GM03348 (cell line): Measurements from ENCODE around the gene ACSL5.

ENCODE experiments used
- DNase-seq: peaks from one replicate; pipeline ENCODE4 v3.0.0; 2012; ENCODE audit warnings: low spot score

ACSL5 gene, protein sequence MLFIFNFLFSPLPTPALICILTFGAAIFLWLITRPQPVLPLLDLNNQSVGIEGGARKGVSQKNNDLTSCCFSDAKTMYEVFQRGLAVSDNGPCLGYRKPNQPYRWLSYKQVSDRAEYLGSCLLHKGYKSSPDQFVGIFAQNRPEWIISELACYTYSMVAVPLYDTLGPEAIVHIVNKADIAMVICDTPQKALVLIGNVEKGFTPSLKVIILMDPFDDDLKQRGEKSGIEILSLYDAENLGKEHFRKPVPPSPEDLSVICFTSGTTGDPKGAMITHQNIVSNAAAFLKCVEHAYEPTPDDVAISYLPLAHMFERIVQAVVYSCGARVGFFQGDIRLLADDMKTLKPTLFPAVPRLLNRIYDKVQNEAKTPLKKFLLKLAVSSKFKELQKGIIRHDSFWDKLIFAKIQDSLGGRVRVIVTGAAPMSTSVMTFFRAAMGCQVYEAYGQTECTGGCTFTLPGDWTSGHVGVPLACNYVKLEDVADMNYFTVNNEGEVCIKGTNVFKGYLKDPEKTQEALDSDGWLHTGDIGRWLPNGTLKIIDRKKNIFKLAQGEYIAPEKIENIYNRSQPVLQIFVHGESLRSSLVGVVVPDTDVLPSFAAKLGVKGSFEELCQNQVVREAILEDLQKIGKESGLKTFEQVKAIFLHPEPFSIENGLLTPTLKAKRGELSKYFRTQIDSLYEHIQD

DNA sequence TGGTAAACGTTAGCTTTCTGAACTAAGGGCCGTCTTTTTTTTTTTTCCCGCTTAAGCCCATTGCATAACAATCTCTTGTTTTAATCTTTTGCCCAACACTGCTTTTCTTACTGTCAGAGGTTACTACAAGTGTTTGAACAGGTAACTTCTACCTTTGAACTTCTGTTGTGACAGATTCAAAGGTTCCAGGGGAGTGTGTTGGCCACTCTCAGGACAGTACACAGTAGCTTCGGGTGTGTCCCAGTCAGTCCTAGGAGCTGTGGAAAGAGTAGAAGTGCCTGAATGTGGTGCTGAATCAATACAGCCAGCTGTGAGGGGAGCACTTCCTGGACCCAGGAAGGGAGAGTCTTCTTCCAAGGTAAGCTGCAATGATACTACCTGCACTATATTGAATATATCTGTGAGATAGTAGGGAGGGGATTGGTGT, at the start of gene ACSL5:
ACSL5 (plus strand) TSS at position 205 of the 427 bp plus-strand sequence. CDS start 20,831 bp downstream, outside the sequence.
- DNase-seq = no peak

DNA sequence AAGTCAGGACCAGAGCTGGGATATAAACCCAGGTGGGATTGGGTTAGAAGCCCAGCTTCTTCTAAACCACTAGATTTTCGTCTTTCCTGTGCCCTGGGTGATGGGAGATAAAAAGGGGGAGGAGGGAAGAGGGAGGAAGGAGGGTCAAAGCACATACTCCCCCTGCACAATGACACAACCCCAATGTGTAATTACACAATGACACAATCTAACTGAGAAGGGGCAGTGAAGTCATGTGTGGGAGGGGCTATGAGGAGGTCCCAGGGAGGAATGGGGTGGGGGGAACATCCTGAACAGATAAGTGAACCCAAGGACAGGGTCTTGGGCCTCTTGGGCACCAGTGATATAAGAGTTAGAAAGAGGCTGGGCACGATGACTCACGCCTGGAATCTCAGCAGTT, 46.2 kb upstream of the ACSL5 start:
- no peak for DNase-seq

DNA sequence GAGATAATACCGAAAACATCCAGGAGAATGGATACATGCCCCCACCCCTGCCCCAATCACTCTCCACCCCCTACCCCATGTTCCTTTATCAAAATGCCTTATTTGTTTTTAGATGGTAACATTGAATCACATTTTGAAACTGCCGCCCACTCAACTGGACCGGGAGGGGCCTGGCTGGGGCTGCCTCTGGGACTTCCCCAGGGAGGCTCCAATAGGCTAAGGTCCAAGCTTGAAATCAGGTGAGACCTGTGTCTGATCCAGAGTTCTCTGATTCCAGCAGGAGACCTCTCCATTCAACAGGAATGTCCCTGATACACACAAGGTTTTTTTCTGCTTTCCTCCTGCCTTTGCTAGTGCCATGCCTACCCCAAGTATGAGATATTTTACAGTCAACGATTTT, 43.8 kb upstream of the ACSL5 start:
- no peak for DNase-seq

DNA sequence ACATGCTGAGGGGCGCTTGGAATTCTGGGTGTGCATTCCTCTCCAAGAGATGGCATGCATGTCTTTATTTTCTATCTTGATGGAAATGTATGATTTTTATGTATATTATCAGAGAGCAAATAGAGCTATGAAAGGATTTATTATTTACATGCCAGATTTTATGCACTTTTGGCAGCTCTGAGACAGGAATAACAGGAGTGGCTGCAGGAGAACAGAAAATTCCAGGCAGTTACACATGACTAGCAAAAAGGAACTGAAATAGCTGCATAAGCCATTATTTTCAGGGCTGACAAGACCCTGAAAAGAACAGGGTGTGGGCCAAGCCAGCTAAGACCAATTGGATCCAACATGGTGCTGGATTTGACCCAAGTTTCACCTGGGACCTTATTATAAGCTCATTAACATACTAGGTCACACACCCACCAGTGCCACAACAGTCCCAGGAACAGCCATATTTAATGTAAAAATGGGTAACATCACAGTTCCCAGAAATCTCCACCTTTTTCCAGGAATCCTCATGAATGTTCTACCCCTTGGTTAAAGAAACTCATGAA, 43.2 kb upstream of the ACSL5 start:
- no peak for DNase-seq

DNA sequence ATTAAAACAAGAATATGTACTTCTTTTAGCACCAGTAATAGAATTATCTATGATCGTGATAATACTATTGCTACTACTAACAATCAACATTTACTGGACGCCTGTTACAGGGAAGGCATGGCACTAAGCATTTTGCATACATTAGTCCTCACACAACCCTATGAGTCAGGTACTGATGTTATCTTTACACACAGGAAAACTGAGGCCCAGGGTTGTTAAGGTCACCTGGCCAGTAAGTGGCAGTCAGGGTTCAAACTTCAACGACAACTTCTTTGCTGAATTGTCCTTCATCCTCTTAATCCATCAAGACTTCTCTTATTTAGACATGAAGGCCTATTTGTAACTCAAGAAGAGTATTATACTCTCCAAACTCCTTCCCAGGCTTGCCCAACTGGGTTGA, 41.9 kb upstream of the ACSL5 start:
- no peak for DNase-seq

DNA sequence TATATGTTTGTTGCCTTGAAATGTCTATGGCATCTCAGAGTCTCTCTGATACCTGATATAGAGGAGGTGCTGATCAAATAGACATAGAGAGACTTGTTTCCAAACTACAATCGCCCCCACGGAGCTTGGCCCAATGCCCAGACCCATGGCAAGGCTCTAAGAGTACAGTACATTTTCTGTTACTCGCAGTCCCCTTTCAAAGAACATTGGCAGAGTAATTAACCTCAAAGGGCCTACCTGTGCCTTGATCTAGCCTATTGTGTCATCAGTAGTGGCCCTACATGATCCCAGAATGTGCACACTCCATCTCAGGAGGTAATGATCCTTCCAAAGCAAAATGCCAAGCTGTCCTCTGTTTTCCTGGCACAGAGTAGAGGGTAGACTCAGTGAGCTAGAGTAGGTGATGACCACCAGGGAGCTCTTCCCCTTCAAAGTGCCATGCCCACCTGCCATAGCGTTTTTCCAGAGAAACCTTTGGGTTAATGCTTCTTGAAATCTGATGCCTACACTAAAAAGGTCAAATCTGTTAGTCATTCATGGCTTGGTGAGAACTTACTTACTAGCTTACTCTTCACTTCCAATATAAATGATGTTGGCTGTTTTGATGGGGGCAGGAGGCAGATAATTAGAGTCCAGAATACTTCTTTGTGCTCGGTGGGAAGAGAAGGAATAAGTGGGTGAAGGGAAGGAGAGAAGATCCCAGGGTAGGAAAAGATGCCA, 41.2 kb upstream of the ACSL5 start:
- no peak for DNase-seq

DNA sequence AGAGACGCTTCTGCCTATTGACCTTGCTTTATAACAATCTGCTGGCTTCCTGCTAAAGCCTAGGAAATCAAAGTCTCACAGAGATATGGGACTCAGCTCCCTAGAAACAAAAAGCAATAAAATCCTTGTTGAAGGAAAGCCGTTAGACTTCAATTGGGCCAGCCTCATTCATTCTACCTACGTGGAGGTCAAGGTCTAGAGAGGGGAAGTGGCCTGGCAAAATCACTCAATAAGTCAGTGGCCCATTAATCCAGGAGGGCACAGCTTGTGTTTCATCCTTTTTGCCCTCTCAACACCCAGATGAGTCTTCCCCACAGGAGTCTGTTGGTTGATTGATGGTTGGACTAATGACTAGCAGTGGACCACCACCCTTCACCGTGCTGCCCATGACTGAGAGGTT, 40.5 kb upstream of the ACSL5 start:
- no peak for DNase-seq

DNA sequence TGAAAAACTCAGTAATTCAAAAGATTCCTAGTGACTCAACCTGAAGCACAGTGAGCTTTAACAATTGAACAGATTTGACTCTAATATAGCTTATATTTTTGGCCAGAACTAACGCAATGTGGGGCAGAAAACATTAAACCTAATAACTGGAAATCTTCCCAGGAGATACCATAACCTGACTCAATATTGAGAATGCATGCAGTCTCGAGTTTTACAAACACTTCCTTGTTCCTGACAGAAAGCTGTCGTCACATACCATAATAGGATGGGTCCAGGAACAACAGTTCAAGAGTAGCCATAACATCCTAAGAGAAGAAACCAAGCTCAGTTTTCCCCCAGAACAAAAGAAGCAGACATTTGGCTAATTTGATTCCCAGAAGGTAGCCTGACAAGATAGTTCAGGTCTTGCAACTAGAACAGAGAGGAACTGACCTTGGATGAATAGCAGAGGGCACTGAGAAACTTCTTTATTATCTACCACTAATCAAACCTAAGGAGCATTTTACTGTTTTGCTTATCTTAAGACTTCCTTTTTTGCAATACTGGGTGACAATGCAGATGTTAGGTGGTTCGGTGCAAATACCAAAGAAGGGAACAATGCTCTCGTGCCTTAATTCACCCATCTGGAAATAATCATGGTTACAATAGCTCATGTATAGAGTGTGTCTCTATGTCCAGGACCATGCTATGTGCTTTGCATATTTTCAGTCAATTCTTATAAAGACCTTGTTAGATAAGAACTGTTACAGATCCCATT, 38.6 kb upstream of the ACSL5 start:
- no peak for DNase-seq

DNA sequence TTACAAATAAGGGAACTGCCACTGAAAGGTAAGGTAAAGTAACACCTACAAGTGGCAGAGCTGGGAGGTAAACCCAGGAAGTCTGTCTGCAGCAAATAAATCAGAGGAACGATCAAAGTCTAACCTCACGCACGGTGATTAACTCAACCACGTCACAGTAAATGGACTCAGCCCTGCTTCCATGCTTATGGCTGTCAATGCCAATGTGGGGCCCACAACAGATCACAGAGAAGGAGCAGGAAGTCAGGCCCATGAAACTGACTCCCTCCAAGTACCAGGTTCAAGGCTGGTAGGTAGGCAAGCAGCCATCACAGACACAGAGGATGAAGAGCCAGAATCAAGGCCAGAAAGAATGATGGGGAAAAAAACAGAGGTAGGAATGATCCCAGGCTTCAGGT, 38.0 kb upstream of the ACSL5 start:
- DNase-seq = no peak

DNA sequence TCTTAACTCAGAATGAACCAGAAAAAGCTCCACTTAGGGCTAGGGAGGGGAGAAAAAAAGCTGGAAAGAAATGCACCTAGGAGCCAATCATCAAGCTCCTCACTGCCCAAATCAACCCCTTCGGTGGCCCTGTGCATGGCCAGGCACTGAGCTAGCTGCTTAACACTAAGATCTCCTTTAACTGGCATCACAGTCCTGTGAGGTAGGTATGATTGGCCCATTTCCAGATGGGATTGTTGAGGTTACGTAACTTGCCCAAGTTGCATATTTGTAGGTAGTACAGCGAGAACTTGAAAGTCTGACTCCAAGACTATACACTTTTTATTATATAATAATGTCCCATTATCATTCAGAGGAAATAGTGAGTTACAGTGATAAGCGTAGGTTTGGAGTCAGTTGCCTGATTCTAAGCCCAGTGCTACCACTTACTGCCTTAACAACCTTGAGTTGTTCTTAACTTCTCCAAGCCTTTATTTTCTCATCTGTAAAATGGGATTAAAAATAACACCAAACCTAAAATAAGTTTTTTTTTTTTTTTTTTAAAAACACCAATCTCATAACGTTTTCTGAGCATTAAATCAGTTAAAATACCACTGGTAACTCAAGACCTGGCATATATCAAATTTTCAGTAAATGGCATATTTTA, 37.2 kb upstream of the ACSL5 start:
- DNase-seq = no peak

DNA sequence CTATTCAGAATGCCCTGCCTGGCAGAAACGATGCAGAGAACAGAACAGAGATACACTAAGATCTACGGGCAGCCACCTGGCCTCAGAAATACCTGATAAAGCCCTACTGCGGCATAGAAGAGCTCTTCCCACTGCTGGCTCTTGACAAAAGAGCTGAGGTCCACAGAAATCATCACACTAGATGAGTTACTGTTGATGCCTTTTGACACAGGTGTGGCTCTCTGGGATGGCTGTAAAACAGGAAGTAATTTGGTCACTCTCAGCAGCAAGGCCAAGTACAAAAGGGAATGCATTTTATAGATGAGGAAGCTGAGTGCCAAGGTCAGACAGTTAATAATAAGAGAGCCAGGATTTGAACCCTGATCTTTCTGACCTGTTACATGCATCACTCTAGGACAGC, 35.0 kb upstream of the ACSL5 start:
- DNase-seq = no peak

DNA sequence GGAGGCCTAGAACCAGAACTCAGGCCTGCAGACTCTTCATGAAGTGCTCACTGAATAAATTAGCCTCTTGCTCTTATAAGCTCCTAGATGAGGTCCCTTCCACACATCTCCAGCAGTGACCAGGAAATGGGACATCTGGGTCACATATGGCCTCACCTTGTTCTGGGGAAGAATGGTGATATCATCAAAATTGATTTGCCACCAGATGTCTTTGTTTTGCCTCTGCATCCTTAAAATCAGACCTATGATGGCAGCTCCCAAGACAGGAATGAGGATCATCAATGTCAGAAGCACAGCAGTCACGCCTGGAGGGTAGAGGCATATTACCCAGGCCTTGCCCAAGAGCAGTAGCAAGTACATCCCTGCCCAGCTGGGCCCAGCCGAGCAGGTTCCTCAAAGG, 33.3 kb upstream of the ACSL5 start:
- DNase-seq = no peak

DNA sequence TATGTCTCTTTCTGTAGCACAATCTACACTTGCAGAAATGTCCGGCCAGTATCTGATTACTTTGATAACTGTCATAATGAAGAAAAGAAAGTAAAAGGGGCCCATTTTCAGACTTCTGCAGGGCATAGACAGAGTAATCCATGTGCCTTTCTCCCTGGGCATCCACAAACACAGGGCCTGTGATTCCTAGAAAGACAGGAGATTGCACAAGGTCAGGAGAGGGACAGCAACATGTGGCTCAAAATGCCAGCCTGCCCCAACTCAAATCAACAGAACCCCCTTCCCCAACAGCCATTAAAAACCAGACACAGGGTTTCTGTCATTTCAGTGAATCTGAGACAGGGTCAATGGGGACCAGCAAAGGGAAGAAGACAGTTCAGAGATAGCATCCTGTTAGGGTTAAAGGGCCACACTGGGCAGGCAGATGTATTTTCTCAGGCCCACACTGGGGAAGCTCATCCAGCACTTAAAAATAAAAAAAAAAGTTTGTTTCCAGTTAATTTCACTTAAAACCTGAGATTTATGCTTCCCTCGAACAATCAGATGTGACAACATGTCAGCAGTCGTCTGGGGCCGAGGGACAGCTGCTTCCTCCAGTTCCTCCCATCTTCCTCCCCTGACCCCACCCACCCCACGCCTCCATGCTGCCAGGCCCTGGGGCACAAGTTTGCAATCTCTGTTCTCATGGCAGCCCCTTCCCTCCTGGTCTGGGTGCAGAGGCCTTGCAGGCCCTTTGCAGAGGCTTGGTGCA, 30.7 kb upstream of the ACSL5 start:
- DNase-seq = no peak

DNA sequence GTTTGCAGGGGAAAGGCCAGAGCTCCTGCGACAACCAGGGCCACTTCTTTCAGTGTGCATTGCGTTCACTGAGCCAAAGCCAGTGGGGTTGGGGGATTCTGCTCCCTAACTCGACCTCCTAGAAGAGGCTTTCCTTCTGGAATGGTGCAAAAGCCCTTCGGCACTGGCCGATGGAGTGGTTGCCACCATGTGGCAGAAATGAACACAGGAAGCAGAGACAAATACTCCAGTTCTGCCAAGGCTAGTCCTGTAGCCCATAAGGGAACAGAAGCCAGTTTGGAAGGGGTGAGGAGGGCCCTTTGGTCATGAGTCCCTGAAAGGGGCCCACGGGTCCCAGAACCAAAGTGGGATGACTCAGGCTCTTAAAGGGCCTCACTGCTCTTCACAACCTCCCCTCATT, 29.7 kb upstream of the ACSL5 start:
- no peak for DNase-seq

DNA sequence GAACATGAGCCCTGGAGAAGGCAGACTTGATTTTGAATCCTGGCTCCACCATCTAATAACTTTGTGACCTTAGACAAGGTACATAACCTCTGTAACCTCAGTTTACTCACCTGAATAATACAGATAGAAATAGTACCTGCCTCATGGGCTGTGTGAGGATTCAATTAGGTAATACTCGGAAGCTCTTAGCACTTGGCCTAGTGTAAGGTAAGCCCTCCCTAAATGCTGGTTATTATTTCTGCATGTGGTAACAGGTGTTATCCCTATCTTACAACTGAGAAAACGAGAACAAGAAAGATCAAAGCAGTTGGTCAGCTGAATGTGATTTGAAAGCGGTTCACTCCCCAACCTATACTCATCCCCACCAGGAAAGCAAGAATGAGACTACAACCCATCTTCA, 28.7 kb upstream of the ACSL5 start:
- no peak for DNase-seq

DNA sequence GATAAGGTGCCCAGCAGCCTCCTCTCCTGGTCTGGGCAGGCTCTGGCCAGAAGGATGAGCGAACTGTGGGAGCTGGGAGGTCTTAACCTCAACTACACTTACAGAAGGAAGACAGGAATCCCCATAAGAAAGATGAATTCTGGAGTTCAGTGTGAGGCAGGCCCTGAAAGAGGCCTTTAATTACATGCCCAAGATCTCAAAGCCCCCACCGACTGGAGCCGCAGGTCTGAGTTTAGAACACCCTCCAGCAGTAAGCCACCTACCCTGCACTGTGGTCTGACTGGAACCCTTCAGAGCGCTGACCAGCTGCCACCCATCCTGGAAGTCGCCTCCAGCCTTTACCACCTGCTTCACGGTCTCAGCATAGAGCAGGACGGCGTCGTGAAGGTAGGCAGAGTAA, 28.2 kb upstream of the ACSL5 start:
- DNase-seq = no peak

DNA sequence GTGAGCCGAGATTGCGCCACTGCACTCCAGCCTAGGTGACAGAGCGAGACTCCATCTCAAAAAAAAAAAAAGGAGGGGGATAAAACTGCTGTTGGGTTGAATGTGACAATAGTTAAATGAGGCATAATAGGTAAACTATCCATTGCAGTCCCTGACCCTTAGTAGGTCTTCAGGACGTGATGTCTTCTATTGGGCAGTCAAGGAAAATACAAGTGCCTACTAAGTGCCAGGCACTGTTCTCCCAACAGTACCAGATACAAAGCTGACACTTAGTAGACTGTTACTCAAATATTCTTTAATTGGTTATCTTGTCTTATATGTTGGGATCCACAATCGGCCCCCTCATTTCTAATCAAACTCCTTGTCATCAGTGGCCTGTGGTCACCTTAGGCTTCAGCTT, 27.1 kb upstream of the ACSL5 start:
- no peak for DNase-seq

DNA sequence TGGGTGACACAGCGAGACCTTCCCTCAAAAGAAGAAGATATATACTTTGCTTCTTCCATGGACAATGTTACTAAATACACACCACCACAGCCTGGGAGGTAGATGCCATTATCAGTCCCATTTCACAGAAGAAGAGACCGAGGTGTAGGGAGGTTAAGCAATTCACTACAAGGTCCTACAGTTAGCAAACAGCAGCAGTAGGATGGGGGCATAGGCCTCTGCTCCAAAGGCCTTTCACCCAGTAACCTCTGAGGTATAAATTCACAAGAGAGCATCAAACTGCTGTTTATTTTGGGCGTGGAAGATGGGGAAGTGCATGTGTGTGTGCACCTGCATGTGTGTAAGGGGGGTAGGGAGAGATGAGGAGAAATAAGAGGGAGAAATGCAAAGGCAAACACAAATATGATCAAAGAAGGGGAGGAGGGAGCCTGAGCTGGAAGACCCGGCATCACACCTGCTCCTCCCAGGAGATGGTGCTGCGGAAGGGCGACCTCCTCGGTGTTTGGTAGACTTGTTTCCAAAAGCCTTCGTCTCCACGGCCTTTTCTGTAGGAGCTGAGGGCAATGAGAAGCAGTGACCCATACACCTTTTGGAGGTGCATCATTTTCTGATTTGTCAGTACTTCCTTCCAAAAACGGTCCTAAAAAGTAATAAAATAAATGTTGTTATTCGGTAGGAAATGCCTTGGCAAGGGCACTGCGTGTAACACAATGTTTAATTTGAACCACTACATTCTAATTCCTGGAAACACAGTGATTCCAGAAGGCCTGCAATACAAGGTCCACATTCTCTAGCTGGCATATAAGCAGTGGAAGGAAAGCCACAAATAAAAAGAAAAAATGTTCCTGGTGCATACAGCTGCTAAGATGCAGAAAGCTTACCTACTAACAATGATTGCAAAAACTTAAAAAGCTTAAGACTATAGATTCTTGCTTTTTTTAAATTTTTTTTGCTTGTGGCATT, 25.9 kb upstream of the ACSL5 start:
- no peak for DNase-seq

DNA sequence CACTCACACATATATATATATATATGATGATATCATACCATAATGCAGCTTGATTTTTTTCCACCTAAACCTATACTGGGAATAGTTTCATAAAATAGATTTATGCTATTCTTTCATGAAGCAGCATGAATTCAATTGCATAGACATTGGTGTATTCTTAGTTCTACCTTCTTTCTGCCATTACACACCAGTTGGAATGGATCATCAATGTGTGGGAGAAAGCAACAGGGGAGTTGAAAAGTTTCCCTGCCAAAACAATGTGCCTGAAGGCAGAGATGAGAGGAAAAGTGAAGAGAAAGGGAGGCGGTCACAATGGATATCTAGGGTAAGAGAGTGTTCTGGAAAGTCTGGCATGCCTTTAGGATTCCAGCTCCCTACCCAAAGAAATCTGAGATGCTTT, 25.2 kb upstream of the ACSL5 start:
- no peak for DNase-seq
